SK-N-SH treated with all-trans-retinoic acid at 6 μM for 48 hours (cell line): ENCODE measurements around the gene DCAF6.

Source experiments
- ATAC-seq: fragments of 200-7000 bp; cut with Tn5 transposase; 3 replicates; pipeline ENCODE4 v1.9.1; 2020; ENCODE audit warnings: mild to moderate bottlenecking, moderate library complexity
- ARNTL ChIP-seq: fragments of 450-650 bp; formaldehyde crosslinking; IDR thresholded peaks from 2 replicates; pipeline ENCODE4 v1.5.0; 2020; ENCODE audit warnings: low read depth, mild to moderate bottlenecking, moderate library complexity, borderline replicate concordance
- ESRRG ChIP-seq: fragments of 250-450 bp; sonication (Bioruptor Pico); IDR thresholded peaks from 2 replicates; pipeline ENCODE4 v1.6.1; 2021; ENCODE audit warnings: mild to moderate bottlenecking
- GLIS3 ChIP-seq: fragments of 250-450 bp; sonication (Bioruptor Pico); IDR thresholded peaks from 2 replicates; pipeline ENCODE4 v1.5.0; 2020; ENCODE audit warnings: mild to moderate bottlenecking, moderate library complexity
- OSR1 ChIP-seq: fragments of 250-450 bp; sonication (Bioruptor Pico); IDR thresholded peaks from 2 replicates; pipeline ENCODE4 v1.8.0; 2022; ENCODE audit warnings: moderate library complexity, mild to moderate bottlenecking, inconsistent platforms
- POU6F1 ChIP-seq: fragments of 250-450 bp; sonication (Bioruptor Pico); IDR thresholded peaks from 2 replicates; pipeline ENCODE4 v1.8.0; 2021; ENCODE audit warnings: low read depth, mild to moderate bottlenecking, moderate library complexity, borderline replicate concordance
- PPARA ChIP-seq: fragments of 250-450 bp; sonication (Bioruptor Pico); IDR thresholded peaks from 2 replicates; pipeline ENCODE4 v1.5.0; 2020; ENCODE audit warnings: mild to moderate bottlenecking, borderline replicate concordance
- SNAI2 ChIP-seq: fragments of 250-450 bp; sonication (Bioruptor Pico); IDR thresholded peaks from 2 replicates; pipeline ENCODE4 v1.5.0; 2020; ENCODE audit warnings: mild to moderate bottlenecking, moderate library complexity
- TCF4 ChIP-seq: fragments of 250-450 bp; sonication (Bioruptor Pico); IDR thresholded peaks from 2 replicates; pipeline ENCODE4 v1.8.0; 2021; ENCODE audit warnings: mild to moderate bottlenecking, moderate library complexity, borderline replicate concordance
- ZFP30 ChIP-seq: fragments of 450-650 bp; formaldehyde crosslinking; IDR thresholded peaks from 2 replicates; pipeline ENCODE4 v1.5.0; 2022; ENCODE audit warnings: mild to moderate bottlenecking, moderate library complexity
- ZNF565 ChIP-seq: fragments of 450-650 bp; formaldehyde crosslinking; conservative IDR thresholded peaks from 2 replicates; pipeline ENCODE4 v1.5.0; 2020; ENCODE audit warnings: low read depth, mild to moderate bottlenecking, moderate library complexity
- ZNF70 ChIP-seq: fragments of 450-650 bp; formaldehyde crosslinking; IDR thresholded peaks from 2 replicates; pipeline ENCODE4 v1.5.0; 2020; ENCODE audit warnings: mild to moderate bottlenecking, moderate library complexity
- ZNF8 ChIP-seq: fragments of 450-650 bp; formaldehyde crosslinking; IDR thresholded peaks from 2 replicates; pipeline ENCODE4 v1.5.0; 2020; ENCODE audit warnings: mild to moderate bottlenecking, moderate library complexity
- TF ChIP-seq, protein P1 (sequence below): fragments of 250-450 bp; sonication (Bioruptor Pico); IDR thresholded peaks from 2 replicates; pipeline ENCODE4 v1.5.1; 2021; ENCODE audit warnings: mild to moderate bottlenecking, moderate library complexity
- TF ChIP-seq, protein P2 (sequence below): fragments of 250-450 bp; sonication (Bioruptor Pico); IDR thresholded peaks from 2 replicates; pipeline ENCODE4 v1.5.1; 2020; ENCODE audit warnings: low read depth, mild to moderate bottlenecking, moderate library complexity
- TF ChIP-seq, protein P3 (sequence below): fragments of 250-450 bp; sonication (Bioruptor Pico); IDR thresholded peaks from 2 replicates; pipeline ENCODE4 v1.5.0; 2020; ENCODE audit warnings: mild to moderate bottlenecking, moderate library complexity

The DCAF6 gene

DNA sequence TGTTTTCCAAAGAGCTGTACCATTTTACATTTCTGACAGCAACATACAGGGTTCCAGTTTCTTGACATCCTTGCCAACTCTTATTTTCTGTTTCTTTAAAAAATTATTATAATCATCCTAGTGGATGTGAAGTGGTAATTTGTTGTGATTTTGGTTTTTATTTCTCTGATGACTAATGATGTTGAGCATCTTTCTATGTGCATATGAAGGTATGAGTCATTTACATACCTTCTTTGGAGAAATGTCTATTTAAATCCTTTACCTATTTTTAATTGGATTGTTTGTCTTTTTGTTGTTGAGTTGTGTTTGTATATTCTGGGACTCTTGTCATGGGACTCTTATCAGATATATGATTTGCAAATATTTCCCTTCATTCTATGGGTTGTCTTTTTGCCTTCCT, 21.2 kb downstream of the DCAF6 start:
- ATAC-seq = no peak
- TF ChIP-seq ESRRG (CRISPR knock-in tag) (no peak), SNAI2 (CRISPR knock-in tag) (no peak)

DNA sequence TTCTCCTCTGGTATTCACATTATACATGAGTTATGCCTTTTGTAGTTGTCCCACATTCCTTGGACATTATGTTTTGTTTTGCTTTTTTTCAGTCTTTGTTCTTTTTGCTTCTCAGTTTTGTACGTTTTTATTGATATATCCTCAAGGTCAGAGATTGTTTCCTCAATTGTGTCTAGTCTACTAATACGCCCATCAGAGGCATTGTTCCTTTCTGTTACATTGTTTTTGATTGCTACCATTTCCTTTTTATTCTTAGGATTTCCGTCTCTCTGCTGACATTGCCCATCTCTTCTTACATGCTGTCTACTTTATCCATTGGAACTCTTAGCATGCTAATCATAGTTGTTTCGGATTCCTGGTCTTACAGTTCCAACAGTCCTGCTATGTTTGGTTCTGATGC, 28.2 kb downstream of the DCAF6 start:
- TF ChIP-seq GLIS3 (CRISPR knock-in tag) = no peak
- TF ChIP-seq, protein P1, sequence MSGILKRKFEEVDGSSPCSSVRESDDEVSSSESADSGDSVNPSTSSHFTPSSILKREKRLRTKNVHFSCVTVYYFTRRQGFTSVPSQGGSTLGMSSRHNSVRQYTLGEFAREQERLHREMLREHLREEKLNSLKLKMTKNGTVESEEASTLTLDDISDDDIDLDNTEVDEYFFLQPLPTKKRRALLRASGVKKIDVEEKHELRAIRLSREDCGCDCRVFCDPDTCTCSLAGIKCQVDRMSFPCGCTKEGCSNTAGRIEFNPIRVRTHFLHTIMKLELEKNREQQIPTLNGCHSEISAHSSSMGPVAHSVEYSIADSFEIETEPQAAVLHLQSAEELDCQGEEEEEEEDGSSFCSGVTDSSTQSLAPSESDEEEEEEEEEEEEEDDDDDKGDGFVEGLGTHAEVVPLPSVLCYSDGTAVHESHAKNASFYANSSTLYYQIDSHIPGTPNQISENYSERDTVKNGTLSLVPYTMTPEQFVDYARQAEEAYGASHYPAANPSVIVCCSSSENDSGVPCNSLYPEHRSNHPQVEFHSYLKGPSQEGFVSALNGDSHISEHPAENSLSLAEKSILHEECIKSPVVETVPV = no peak
- TF ChIP-seq ZNF8 (CRISPR knock-in tag) = no peak
- TF ChIP-seq, protein P2, sequence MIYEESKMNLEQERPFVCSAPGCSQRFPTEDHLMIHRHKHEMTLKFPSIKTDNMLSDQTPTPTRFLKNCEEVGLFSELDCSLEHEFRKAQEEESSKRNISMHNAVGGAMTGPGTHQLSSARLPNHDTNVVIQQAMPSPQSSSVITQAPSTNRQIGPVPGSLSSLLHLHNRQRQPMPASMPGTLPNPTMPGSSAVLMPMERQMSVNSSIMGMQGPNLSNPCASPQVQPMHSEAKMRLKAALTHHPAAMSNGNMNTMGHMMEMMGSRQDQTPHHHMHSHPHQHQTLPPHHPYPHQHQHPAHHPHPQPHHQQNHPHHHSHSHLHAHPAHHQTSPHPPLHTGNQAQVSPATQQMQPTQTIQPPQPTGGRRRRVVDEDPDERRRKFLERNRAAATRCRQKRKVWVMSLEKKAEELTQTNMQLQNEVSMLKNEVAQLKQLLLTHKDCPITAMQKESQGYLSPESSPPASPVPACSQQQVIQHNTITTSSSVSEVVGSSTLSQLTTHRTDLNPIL (CRISPR knock-in tag) = no peak
- no peak for TF ChIP-seq PPARA
- no peak for ATAC-seq

- ATAC-seq = no peak
- TF ChIP-seq, protein P2 (CRISPR knock-in tag) = no peak
- TF ChIP-seq ZFP30 (CRISPR knock-in tag) (no peak), ARNTL (CRISPR knock-in tag) (no peak)
- TF ChIP-seq, protein P3, sequence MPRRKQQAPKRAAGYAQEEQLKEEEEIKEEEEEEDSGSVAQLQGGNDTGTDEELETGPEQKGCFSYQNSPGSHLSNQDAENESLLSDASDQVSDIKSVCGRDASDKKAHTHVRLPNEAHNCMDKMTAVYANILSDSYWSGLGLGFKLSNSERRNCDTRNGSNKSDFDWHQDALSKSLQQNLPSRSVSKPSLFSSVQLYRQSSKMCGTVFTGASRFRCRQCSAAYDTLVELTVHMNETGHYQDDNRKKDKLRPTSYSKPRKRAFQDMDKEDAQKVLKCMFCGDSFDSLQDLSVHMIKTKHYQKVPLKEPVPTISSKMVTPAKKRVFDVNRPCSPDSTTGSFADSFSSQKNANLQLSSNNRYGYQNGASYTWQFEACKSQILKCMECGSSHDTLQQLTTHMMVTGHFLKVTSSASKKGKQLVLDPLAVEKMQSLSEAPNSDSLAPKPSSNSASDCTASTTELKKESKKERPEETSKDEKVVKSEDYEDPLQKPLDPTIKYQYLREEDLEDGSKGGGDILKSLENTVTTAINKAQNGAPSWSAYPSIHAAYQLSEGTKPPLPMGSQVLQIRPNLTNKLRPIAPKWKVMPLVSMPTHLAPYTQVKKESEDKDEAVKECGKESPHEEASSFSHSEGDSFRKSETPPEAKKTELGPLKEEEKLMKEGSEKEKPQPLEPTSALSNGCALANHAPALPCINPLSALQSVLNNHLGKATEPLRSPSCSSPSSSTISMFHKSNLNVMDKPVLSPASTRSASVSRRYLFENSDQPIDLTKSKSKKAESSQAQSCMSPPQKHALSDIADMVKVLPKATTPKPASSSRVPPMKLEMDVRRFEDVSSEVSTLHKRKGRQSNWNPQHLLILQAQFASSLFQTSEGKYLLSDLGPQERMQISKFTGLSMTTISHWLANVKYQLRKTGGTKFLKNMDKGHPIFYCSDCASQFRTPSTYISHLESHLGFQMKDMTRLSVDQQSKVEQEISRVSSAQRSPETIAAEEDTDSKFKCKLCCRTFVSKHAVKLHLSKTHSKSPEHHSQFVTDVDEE (CRISPR knock-in tag) = no peak
These were observed 29.6 kb downstream of the DCAF6 start for GRCh38 chr1:167966050-167966449.

GRCh38 chr1:167968569-167968968, 32.1 kb downstream of the DCAF6 start:
- ATAC-seq = no peak
- TF ChIP-seq POU6F1 (CRISPR knock-in tag) = no peak
- no peak for TF ChIP-seq ZNF565 (CRISPR knock-in tag)
- TF ChIP-seq ESRRG (CRISPR knock-in tag) = no peak
- TF ChIP-seq, protein P2 (CRISPR knock-in tag) = no peak
- no peak for TF ChIP-seq TCF4 (CRISPR knock-in tag)
- no peak for TF ChIP-seq ZNF70 (CRISPR knock-in tag)
- no peak for TF ChIP-seq OSR1 (CRISPR knock-in tag)
- TF ChIP-seq, protein P1 = no peak
